Vagina (tissue), 2 donors: ENCODE measurements around the gene ABCF2. TPM values are rescaled to one million over a fixed set of nuclear protein-coding genes. Genes with fewer than 3 reads are reported as not detected.

Source experiments
- DNase-seq, 2 donors: peaks; one replicate each; pipeline ENCODE4 v3.0.0-alpha.2; 2017; ENCODE audit errors: extremely low spot score in 2 of 2
- H3K27ac ChIP-seq: fragments of 200-600 bp; sonication (generic); one replicate; pipeline ENCODE4 v1.5.1; 2019
- H3K27me3 ChIP-seq: fragments of 200-600 bp; sonication (generic); one replicate; pipeline ENCODE4 v1.5.1; 2019
- H3K36me3 ChIP-seq, 2 donors: fragments of 200-600 bp; sonication (generic); one replicate each; pipeline ENCODE4 v1.5.1; 2017 to 2019
- H3K4me1 ChIP-seq: fragments of 200-600 bp; sonication (generic); one replicate; pipeline ENCODE4 v1.5.1; 2019
- H3K4me3 ChIP-seq, 2 donors: fragments of 200-600 bp; sonication (generic); 1 replicate in 1 of 2; 2 replicates in 1 of 2; pipeline ENCODE4 v1.5.1; 2016 to 2019
- H3K9me3 ChIP-seq: fragments of 200-600 bp; sonication (generic); one replicate; pipeline ENCODE4 v1.5.1; 2019
- POLR2A ChIP-seq, 2 donors: fragments of 450-650 bp; IDR thresholded peaks; one replicate each; pipeline ENCODE4 v1.6.1; 2017; ENCODE audit warnings: antibody characterized with exemption in 2 of 2, mild to moderate bottlenecking in 2 of 2, moderate library complexity in 2 of 2
- POLR2AphosphoS5 ChIP-seq, 2 donors: sonication (generic); formaldehyde crosslinking; IDR thresholded peaks; one replicate each; pipeline ENCODE4 v1.9.0; 2017; ENCODE audit warnings: antibody characterized with exemption in 2 of 2, mild to moderate bottlenecking in 2 of 2, low read depth in 1 of 2; ENCODE audit not compliant: insufficient read depth in 1 of 2
- intact Hi-C: fragments of 100-400 bp; cut with DNase I; formaldehyde crosslinking; loops from one replicate; pipeline ENCODE4 v1.15.1; 2023
- total RNA-seq: library from RNA; depleted of rRNA; stranded (reverse); fragments of >200 nt; gene quantifications from one replicate; pipeline ENCODE4 v1.2.3, GENCODE V29; 2016
- TF ChIP-seq, protein P1 (sequence below), 3 experiments: fragments of 450-650 bp in 2 of 3; fragments of 200-600 bp in 1 of 3; sonication (generic) in 1 of 3; IDR thresholded peaks; one replicate each; pipeline ENCODE4 v1.5.1; 2017 to 2019; ENCODE audit warnings: antibody characterized with exemption in 3 of 3, mild to moderate bottlenecking in 2 of 3, moderate library complexity in 2 of 3

The ABCF2 gene
- total RNA-seq, 1 donor from 2014 or later = 25.3 TPM

DNA sequence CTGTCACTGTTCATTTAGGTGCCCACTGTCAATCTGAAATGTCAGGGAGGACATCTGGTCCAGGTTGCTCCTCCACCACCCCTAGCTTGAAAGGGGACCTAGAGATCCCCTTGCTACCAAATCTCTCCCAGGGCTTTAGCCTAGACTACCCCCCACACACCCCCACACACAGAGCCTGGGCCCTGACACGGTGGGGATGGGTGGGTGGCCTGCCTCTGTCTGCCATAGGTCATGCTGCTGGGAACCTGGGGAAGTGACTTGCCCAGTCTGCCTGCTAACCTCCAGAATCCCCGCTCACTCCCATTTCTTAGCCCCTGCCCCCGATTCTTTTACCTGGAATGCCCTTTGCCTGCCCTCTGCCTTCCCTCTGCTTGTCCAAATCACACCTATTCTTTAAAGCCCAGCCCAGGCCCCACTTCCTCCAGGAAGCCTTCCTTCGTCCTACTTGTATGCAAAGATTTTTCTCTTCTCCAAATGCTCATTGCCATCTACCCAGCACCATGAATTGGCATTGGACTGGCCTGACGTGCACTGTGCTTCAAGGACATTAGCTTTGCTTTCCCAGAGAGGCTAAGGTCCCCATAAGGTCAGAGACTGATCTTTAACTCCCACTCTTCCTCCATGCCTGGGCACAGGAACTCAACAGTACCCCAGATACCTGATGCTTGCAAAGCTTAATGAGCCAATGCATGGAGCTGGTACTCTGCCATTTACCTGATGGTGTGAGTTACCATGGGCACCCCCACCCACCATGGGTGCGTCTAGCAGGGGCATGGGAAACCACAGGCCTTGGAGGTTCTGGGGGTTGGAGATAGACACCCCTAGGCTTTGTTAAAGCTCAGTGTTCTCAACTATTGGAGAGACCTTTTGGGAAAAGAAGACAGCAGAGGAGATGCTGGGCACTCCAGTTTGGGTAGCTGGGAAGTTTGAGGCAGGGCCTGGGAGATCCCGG is 23.5 kb upstream of the ABCF2 start:
- no peak for TF ChIP-seq POLR2A (IDR thresholded peaks at IDR 0.05)
- TF ChIP-seq, protein P1, sequence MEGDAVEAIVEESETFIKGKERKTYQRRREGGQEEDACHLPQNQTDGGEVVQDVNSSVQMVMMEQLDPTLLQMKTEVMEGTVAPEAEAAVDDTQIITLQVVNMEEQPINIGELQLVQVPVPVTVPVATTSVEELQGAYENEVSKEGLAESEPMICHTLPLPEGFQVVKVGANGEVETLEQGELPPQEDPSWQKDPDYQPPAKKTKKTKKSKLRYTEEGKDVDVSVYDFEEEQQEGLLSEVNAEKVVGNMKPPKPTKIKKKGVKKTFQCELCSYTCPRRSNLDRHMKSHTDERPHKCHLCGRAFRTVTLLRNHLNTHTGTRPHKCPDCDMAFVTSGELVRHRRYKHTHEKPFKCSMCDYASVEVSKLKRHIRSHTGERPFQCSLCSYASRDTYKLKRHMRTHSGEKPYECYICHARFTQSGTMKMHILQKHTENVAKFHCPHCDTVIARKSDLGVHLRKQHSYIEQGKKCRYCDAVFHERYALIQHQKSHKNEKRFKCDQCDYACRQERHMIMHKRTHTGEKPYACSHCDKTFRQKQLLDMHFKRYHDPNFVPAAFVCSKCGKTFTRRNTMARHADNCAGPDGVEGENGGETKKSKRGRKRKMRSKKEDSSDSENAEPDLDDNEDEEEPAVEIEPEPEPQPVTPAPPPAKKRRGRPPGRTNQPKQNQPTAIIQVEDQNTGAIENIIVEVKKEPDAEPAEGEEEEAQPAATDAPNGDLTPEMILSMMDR (IDR thresholded peaks at IDR 0.05) = no peak
- peak overlapping the region; percentile 94 for H3K27ac ChIP-seq
- peak overlapping the region; percentile 61 to 69 for H3K4me3 ChIP-seq
- H3K4me1 ChIP-seq = peaks cover 63% of the 10 kb centered on the region
- H3K9me3 ChIP-seq = no peaks in the 10 kb centered on the region
- no peaks in the 10 kb centered on the region for H3K36me3 ChIP-seq
- intact Hi-C loops = loop anchor here (2.0 kb wide), 1 partner anchor 706 kb away; the partner anchor contains the start of gene GALNTL5
- no peak for DNase-seq
- no peaks in the 10 kb centered on the region for H3K27me3 ChIP-seq

- DNase-seq = no peak
- no peaks in the 10 kb centered on the region for H3K36me3 ChIP-seq
- H3K4me1 ChIP-seq = peaks cover 70% of the 10 kb centered on the region
- peak overlapping the region; percentile 56 to 64 for H3K4me3 ChIP-seq
- peak overlapping the region; percentile 94 for H3K27ac ChIP-seq
- intact Hi-C loops = loop anchor here (2.0 to 5.0 kb wide), 2 partner anchors 53 to 707 kb away; partner anchors contain the start of gene GALNTL5
- H3K9me3 ChIP-seq = no peaks in the 10 kb centered on the region
- no peaks in the 10 kb centered on the region for H3K27me3 ChIP-seq
- TF ChIP-seq, protein P1 (IDR thresholded peaks at IDR 0.05) = no peak
- peak in 1 of 2 donors; percentile 50 for TF ChIP-seq POLR2AphosphoS5 (IDR thresholded peaks at IDR 0.05; ENCODE audit: insufficient read depth in 1 of 2, low read depth in 1 of 2)
These were observed 22.7 kb upstream of the ABCF2 start for GRCh38 chr7:151249732-151250072.

DNA sequence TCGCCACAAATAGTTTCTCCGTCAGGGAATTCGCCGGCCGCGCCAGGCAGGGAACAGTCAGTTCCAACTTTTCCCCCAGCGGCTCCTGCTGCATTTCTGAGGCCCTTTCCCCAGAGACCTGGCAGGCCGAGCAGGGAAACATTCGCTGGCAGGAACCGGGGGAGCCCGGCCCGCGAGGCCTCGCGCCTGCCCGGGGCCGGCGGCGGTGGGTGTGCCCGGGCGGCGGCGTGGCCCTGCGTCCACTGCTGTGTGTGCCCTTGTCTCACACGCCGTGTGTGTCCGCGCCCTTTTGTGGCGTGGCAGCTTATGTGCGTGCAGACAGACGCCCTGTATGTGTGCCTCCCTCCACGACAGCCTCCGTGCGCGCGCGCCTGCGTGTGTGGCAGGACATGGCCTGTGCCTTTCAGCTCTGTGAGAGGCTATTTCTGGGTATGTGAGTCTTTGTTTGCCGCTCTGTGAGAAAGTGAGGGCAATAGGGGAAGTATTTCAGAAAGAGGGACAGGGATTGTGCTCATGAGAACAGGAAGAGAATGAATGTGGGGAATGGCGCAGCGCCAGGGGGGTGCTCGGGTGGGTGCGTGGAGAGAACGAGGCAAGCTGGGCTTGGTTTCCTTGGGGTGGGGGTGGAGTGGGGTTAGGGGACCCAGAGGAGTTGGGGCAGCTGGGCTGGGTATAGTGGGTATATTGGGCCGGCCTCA is 22.2 kb upstream of the ABCF2 start:
- no peak for DNase-seq
- no peaks in the 10 kb centered on the region for H3K36me3 ChIP-seq
- TF ChIP-seq POLR2AphosphoS5 (IDR thresholded peaks at IDR 0.05; ENCODE audit: insufficient read depth in 1 of 2, low read depth in 1 of 2) = peak in 1 of 2 donors; percentile 50
- TF ChIP-seq, protein P1 (IDR thresholded peaks at IDR 0.05) = no peak
- no peak for TF ChIP-seq POLR2A (IDR thresholded peaks at IDR 0.05)
- intact Hi-C loops = loop anchor here (5.0 kb wide), 1 partner anchor 53 kb away; no protein-coding TSS in a partner anchor
- H3K4me1 ChIP-seq = peaks cover 75% of the 10 kb centered on the region
- peak overlapping the region; percentile 94 for H3K27ac ChIP-seq
- H3K4me3 ChIP-seq = peak overlapping the region; percentile 56 to 64
- H3K27me3 ChIP-seq = no peaks in the 10 kb centered on the region
- H3K9me3 ChIP-seq = no peaks in the 10 kb centered on the region

DNA sequence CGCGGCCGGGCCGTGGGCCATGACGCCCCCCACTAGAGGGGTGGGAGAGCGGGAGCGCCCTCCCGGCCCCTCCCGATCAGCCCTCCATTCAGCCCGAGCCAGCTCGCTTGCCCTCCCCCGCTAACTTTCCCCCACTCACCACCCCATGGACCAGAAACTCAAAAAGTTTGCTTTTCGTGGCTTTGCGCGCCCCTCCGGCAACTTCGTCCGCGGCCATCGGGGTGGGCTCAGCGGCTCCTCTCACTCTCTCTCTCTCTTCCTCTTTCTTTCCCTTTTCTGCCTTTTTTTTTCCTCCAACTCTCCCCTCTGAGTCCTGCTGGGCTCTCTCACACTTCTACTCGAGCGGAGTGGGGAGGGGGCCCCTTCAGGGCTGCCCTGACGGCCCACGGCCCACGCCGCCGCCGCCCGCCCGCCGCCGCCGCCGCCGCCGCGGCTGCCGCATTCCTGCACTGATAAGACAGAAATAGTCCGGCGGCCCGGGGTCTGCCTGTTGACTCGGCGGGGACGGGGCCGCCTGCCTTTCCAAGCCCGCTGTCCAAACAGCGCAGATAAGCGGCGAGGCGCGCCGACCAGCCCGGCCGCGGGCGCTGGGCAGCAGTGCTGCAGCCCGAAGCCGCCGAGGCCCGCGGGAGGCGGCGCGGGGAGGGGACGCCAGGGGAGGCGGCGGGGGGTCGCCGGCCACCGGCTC is 21.5 kb upstream of the ABCF2 start, which contains the start of gene SMARCD3:
Gene SMARCD3 (minus strand): TSS at position 349 of the 688 bp plus-strand sequence. CDS start 132 bp downstream, at position 217.
- no peaks in the 10 kb centered on the region for H3K27me3 ChIP-seq
- peak within 1 kb of the TSS; percentile 94 for H3K27ac ChIP-seq
- H3K36me3 ChIP-seq = no peaks in the 10 kb centered on the region
- H3K9me3 ChIP-seq = no peaks in the 10 kb centered on the region
- H3K4me3 ChIP-seq = peak within 1 kb of the TSS; percentile 56 to 64
- H3K4me1 ChIP-seq = peaks cover 82% of the 10 kb centered on the region
- intact Hi-C loops = loop anchor here (5.0 kb wide), 1 partner anchor 54 kb away; no protein-coding TSS in a partner anchor
- no peak for TF ChIP-seq POLR2AphosphoS5 (IDR thresholded peaks at IDR 0.05; ENCODE audit: insufficient read depth in 1 of 2, low read depth in 1 of 2)
- TF ChIP-seq, protein P1 (IDR thresholded peaks at IDR 0.05) = no peak
- TF ChIP-seq POLR2A (IDR thresholded peaks at IDR 0.05) = no peak
- DNase-seq = no peak
